Fibroblast of villous mesenchyme (primary cell): ENCODE data around the gene FAF1. TPM values are rescaled to one million over a fixed set of nuclear protein-coding genes. Genes with fewer than 3 reads are reported as not detected.

Source experiments
- DNase-seq: peaks from one replicate; pipeline ENCODE4 v3.0.0-alpha.2; 2010; ENCODE audit warnings: low read depth
- H3K4me3 ChIP-seq: 2 replicates; pipeline ENCODE4 v1.5.1; 2011; ENCODE audit warnings: low read depth, mild to moderate bottlenecking, low read length
- total RNA-seq: library from RNA; depleted of rRNA; stranded (reverse); fragments of >200 nt; gene quantifications from 2 replicates; pipeline ENCODE4 v1.2.3, GENCODE V29; 2012
- TF ChIP-seq, protein P1 (sequence below): IDR thresholded peaks from 2 replicates; pipeline ENCODE4 v1.5.1; 2012; ENCODE audit warnings: low read depth, mild to moderate bottlenecking, low read length; ENCODE audit not compliant: insufficient read depth

FAF1 gene
- total RNA-seq, 1 donor = 55.7 TPM

DNA sequence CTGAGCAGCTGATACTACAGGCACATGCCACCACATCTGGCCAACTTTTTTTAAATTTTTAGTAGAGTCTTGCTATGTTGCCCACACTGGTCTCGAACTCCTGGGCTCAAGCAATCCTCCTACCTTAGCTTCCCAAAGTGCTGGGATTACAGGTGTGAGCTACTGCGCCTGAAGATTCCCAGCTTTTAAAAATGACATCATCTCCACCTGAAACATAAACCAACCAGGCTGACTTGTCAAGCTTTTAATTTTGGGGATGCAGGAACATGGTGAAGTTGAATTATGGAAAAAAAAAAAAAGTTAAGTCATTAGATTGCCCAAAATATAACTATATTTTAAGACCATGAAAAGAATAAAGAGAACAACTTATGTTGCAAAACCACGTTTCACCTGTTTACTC, 350.6 kb downstream of the FAF1 start:
- no peak for DNase-seq
- TF ChIP-seq, protein P1, sequence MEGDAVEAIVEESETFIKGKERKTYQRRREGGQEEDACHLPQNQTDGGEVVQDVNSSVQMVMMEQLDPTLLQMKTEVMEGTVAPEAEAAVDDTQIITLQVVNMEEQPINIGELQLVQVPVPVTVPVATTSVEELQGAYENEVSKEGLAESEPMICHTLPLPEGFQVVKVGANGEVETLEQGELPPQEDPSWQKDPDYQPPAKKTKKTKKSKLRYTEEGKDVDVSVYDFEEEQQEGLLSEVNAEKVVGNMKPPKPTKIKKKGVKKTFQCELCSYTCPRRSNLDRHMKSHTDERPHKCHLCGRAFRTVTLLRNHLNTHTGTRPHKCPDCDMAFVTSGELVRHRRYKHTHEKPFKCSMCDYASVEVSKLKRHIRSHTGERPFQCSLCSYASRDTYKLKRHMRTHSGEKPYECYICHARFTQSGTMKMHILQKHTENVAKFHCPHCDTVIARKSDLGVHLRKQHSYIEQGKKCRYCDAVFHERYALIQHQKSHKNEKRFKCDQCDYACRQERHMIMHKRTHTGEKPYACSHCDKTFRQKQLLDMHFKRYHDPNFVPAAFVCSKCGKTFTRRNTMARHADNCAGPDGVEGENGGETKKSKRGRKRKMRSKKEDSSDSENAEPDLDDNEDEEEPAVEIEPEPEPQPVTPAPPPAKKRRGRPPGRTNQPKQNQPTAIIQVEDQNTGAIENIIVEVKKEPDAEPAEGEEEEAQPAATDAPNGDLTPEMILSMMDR = no peak
- H3K4me3 ChIP-seq = no peak overlapping the region

DNA sequence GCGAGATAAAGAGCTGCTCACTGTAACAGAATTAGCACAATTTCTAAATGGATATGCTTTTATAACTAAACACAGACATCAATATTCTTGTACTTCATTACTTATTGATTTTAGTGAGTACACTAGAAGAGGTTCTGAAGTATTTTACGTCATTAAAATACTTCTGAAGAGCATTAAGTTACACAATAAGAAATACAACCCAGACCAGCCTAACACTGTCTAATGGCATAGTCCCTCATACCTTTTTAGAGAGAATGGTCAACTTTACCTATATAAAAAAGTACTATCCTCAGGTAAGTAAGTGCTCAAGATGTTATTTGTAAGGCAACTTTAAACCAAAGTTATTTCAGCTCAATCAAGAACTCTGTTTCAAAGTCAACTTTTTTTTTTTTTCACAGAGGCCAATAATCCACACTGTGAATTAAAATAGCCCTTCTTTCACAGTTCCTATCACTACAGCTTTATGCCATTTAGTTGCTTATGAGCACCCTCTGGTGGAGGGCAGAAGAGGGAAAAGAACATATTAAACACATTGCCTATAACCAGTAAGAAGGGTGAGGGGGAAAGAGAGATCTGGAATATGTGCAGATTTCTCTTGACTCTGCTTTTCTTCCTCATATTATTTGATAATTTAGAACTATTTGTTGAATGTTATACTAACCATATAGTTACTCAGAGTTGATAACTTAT, 354.7 kb downstream of the FAF1 start:
- no peak overlapping the region for H3K4me3 ChIP-seq
- DNase-seq = peak; percentile 55
- TF ChIP-seq, protein P1 = peak; percentile 59

DNA sequence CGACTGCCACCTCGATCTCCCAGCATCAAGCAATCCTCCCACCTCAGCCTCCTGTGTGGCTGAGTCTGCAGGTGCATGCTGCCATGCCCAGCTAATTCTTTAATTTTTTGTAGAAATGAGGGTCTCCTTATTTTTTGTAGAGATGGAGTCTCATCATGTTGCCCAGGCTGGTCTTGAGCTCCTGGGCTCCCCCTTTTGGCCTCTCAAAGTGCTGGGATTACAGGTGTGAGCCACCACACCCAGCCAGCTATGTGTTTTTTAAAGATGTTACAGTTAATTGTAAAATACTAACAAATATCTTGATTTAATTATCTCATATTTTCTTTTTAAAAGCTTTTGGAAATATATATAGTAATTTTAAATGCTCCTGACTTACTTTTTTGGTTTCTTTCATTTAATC, 355.5 kb downstream of the FAF1 start:
- TF ChIP-seq, protein P1 = peak; percentile 14
- no peak overlapping the region for H3K4me3 ChIP-seq
- DNase-seq = no peak

DNA sequence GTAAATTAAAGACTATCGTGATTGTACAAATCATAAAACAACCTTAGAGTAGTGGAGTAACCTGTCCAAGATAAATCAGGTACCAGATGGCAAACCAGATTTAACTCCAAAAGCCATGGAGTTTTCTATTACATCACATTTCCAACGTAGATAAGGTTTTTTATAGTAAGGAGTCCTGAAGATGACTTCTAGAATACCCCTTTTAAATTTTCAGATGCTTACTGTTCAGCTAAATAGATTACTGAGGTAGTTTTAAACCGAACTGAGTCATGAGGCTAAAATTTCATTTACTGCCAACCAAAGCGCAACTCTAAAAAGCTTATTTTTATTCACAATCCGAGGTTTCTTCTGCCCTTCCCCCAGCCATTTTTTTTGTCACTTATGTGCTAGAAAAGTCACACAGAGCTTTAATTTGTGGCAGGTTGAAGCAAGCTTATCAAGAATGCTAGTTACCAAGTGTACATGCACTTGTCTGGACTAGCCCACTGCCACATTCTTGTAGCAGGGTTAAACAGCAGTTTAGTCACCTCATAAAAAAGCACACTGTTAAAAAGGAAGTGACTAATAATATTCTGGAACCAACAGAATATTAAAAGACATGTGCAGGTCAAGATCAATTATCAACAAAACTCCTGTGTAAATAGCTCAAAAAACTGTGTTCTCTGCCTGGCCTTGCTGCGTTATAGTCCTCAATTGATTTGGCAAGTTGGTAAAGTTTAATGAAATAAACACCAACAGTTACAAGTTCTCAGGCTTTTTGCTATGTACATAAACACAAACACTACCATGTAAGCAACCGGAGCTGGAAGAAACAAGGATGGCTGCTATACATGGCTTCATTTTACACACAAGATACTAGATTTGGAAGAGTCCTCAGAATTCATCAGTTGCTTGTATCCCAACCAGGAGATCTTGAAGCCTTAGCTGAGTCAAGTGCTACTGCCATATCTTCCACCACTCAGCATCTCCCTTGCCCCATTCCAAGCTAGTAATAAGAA, 356.5 kb downstream of the FAF1 start:
- peak; percentile 63 for DNase-seq
- TF ChIP-seq, protein P1 = no peak
- H3K4me3 ChIP-seq = no peak overlapping the region

DNA sequence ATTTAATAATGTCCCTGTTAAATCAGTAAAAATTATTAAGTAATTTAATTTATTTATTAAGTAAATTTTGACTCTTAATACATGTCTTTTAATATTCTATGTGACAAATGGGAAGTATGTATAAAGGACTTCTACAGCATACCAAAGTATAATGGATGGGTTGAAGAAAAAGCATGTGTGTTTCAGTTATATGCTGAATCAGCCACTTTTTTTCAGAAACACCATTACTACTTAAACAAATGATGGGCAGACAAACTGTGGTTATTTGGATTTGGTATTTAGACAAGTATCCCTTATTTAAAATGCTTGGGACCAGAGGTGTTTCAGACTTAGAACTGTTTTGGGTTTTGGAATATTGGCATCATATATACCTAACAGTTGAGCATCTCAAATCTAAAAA, 360.5 kb downstream of the FAF1 start:
- DNase-seq = no peak
- TF ChIP-seq, protein P1 = no peak
- H3K4me3 ChIP-seq = no peak overlapping the region

DNA sequence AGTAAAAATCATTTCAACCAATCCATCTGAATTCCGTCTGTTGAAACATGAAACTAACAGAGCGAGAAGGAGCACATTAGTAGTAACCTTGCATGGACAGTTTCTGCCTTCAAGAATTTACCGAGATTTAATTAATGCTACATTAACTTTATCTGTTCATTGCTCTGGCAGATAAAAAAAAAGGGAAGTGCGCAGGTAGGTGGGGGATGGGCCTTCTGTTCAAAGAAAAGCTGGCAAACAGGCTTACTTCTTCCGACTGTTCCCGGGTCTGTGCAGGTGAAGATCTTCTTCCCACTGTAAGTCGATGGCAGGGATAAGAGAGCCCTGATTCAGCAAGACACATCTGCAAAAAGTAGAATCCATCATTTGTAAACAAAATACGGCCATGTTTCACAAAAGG, 364.2 kb downstream of the FAF1 start:
- TF ChIP-seq, protein P1 = no peak
- H3K4me3 ChIP-seq = no peak overlapping the region
- DNase-seq = no peak
